ENCODE data around the gene DBX1. TPM values are rescaled to one million over a fixed set of nuclear protein-coding genes. Genes with fewer than 3 reads are reported as not detected.

The DBX1 gene, protein sequence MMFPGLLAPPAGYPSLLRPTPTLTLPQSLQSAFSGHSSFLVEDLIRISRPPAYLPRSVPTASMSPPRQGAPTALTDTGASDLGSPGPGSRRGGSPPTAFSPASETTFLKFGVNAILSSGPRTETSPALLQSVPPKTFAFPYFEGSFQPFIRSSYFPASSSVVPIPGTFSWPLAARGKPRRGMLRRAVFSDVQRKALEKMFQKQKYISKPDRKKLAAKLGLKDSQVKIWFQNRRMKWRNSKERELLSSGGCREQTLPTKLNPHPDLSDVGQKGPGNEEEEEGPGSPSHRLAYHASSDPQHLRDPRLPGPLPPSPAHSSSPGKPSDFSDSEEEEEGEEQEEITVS
- total RNA-seq (not detected), polyA plus RNA-seq (not detected)
- long read RNA-seq, donor 1, result 0 reads
- long read RNA-seq, donor 2, result 0 reads
- long read RNA-seq, donor 3, result 0 reads
- long read RNA-seq, donor 4, result 0 reads
- long read RNA-seq, donor 5, result 0 reads
- long read RNA-seq, donor 6, result 0 reads
- long read RNA-seq, donor 7, result 0 reads
- long read RNA-seq, donor 8, result 0 reads
- long read RNA-seq, donor 9, result 0 reads
- long read RNA-seq, donor 10, result 0 reads

DNA sequence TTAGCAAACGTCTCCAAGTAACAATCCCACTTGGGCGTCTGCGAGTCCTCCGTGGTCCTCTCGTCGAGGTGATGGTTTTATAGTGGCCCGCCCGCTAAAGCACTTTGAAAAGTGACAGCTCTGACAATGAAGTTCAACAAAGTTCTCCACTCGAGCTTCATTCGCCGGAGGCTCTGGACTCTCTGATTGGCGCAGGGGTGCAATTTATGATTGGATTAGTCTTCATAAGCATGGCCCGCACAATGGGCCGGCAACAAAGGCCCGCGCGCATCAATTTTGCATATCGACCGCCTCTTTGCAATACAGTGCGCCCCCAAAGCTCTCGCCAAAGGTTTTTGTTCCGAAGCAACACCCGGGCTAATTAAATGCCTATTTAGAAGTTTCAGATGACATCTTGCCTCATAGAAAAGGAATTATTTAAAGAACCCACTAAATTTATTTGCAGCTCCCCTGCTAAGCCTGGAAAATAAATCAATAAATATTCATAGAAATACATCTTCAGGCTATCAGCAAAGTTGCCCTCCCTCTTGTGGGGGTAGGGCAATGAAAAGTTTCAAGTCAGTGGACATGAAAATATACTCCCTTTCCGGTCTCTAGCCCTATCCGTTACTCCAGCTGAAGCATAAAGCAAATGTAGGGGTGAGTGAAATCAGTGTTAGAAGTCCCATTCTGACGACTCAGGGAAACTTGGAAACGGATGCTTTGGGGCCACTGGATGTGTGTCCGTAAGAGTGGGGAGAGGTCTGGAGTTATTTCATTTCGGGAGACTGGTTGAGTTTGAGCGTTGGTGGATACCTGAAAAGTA is at the start of gene DBX1:
DBX1 (minus strand) TSS at position 51 of the 805 bp plus-strand sequence. CDS start 151 bp downstream, outside the sequence.
- intact Hi-C loops (cut with DNase I; ENCODE audit: low total_unique reads), result no loop called here
- no peak within 1 kb of the TSS for H3K4me3 ChIP-seq
- 5 to 8% (median 8%) methylated on average over 30 of the region's 30 CpGs for WGBS, 5 donors
- no peak for TF ChIP-seq EP300 (IDR thresholded peaks at IDR 0.05)
- TF ChIP-seq POLR2A (IDR thresholded peaks at IDR 0.05), result no peak
- no peak for TF ChIP-seq POLR2AphosphoS5 (IDR thresholded peaks at IDR 0.05)
- TF ChIP-seq, protein P1, sequence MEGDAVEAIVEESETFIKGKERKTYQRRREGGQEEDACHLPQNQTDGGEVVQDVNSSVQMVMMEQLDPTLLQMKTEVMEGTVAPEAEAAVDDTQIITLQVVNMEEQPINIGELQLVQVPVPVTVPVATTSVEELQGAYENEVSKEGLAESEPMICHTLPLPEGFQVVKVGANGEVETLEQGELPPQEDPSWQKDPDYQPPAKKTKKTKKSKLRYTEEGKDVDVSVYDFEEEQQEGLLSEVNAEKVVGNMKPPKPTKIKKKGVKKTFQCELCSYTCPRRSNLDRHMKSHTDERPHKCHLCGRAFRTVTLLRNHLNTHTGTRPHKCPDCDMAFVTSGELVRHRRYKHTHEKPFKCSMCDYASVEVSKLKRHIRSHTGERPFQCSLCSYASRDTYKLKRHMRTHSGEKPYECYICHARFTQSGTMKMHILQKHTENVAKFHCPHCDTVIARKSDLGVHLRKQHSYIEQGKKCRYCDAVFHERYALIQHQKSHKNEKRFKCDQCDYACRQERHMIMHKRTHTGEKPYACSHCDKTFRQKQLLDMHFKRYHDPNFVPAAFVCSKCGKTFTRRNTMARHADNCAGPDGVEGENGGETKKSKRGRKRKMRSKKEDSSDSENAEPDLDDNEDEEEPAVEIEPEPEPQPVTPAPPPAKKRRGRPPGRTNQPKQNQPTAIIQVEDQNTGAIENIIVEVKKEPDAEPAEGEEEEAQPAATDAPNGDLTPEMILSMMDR (IDR thresholded peaks at IDR 0.05), result no peak
- no peak for DNase-seq
- no peak within 1 kb of the TSS for H3K27ac ChIP-seq
- peaks cover 45 to 100% (median 96%) of the 10 kb centered on the region in 3 donors for H3K27me3 ChIP-seq
- peaks cover 0 to 15% (median 3%) of the 10 kb centered on the region in 4 donors for H3K9me3 ChIP-seq
- peaks cover 23 to 48% (median 32%) of the 10 kb centered on the region in 4 donors for H3K4me1 ChIP-seq
- H3K36me3 ChIP-seq, result no peaks in the 10 kb centered on the region

DNA sequence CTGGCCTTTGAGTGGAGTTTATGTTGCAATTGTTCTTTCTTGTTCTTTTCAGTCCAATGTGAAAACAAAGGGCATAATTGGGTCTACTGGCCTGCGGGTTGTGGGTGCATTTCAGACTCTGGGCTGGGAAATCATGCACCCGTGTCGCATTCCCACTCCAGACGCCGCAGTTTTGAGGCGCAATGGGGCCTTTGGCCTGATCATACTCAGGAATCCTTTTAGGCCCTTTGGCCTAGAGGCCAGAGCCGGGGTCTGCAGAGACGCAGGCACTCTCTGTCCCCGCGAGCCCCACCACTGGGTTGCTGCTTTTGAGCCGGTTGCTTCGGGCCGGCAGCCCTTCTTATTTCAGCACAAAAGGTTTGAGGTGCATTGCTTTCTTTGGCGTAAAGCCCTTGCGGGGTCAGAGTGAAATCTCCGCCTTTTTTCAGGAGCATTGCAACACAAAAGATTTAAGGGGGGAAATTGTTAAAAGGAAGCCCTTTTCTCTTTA is 48.4 kb upstream of the DBX1 start:
- peaks cover 0 to 12% (median 2%) of the 10 kb centered on the region in 4 donors for H3K4me1 ChIP-seq
- no peaks in the 10 kb centered on the region for H3K9me3 ChIP-seq
- intact Hi-C loops (cut with DNase I; ENCODE audit: low total_unique reads), result no loop called here
- peaks cover 4 to 52% (median 33%) of the 10 kb centered on the region in 3 donors for H3K27me3 ChIP-seq
- H3K36me3 ChIP-seq, result no peaks in the 10 kb centered on the region
- DNase-seq, result no peak
- no peak overlapping the region for H3K4me3 ChIP-seq
- no peak for TF ChIP-seq POLR2A (IDR thresholded peaks at IDR 0.05)
- TF ChIP-seq, protein P1 (IDR thresholded peaks at IDR 0.05), result no peak
- no peak for TF ChIP-seq POLR2AphosphoS5 (IDR thresholded peaks at IDR 0.05)
- TF ChIP-seq EP300 (IDR thresholded peaks at IDR 0.05), result no peak
- H3K27ac ChIP-seq, result no peak overlapping the region
- 14 to 17% (median 15%) methylated on average over 16 of the region's 16 CpGs for WGBS, 5 donors

DNA sequence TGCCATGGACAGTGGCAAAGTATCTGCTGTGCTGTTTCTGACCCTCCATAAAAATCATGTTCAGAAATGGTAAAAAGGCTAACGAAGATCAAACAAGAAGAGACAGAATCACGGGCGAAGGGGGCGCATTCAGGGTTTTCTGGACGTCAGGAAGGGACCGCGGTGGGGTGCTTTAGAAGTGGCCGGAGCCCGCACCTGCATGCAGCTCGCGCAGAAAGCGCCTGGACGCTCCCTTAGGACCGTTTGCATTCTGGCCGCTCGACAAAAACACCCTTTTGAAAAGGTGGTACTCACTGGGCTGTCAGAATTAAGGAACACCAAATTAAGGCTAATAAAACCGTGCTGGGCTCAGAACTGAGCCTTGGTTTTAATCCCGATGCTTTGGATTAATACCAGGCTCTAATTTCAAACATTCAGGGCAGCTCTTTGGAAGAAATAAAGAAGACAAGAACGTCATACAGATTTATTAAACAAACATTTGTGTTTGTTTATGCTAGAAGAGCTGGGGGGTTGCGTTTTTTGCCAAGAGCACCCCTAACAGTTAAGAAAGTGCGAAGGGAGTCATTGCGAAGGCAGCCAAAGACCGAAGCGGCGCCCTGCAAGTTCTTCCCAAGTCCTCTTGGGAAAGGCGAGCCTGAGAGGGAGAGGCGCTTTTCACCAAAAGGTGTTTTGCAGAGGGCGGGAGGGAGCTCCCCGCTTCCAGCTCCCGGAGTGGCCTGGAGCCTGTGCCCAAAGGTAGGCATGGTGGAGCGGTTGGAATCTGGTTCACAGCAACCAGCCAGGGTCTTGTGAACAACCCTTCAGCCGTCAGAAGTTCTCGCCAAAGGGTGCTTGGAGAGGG is 47.7 kb upstream of the DBX1 start:
- WGBS, 5 donors, result 5 to 9% (median 7%) methylated on average over 33 of the region's 33 CpGs
- intact Hi-C loops (cut with DNase I; ENCODE audit: low total_unique reads), result no loop called here

More for the DNA sequence above, 47.7 kb upstream of the DBX1 start:
- Histone ChIP-seq H3K4me3 (no peak overlapping the region), H3K27ac (no peak overlapping the region), H3K36me3 (no peaks in the 10 kb centered on the region), H3K9me3 (no peaks in the 10 kb centered on the region), H3K27me3 (peaks cover 4 to 52% (median 33%) of the 10 kb centered on the region in 3 donors), H3K4me1 (peaks cover 0 to 12% (median 2%) of the 10 kb centered on the region in 4 donors)
- DNase-seq, result peak in 1 of 2 donors; percentile 5
- no peak for TF ChIP-seq POLR2A (IDR thresholded peaks at IDR 0.05)
- no peak for TF ChIP-seq POLR2AphosphoS5 (IDR thresholded peaks at IDR 0.05)
- no peak for TF ChIP-seq EP300 (IDR thresholded peaks at IDR 0.05)
- TF ChIP-seq, protein P1 (IDR thresholded peaks at IDR 0.05), result no peak

Measured in stomach (tissue), 19 donors.